ENCODE results near the gene PDE7B.
"Not testable (repeated sequence)": the region's sequence is repeated elsewhere in the genome, so short reads cannot be mapped to it uniquely, and the experiment has no call there.

Gene PDE7B

GRCh38 chr6:136105797-136106196 lies 254.3 kb downstream of the PDE7B start:
- H3K4me1 Mint-ChIP-seq; ATAC-seq (replicated peaks; ENCODE audit: extremely low read depth, poor library complexity, severe bottlenecking); H3K4me3 Mint-ChIP-seq; H3K9me3 Mint-ChIP-seq; H3K36me3 Mint-ChIP-seq (ENCODE audit: insufficient read depth); DNase-seq (ENCODE audit: low spot score in 2 of 2); H3K27ac Mint-ChIP-seq (ENCODE audit: low read depth): not testable (repeated sequence)
- H3K27me3 Mint-ChIP-seq = peaks cover 71% of the 10 kb centered on the region

DNA sequence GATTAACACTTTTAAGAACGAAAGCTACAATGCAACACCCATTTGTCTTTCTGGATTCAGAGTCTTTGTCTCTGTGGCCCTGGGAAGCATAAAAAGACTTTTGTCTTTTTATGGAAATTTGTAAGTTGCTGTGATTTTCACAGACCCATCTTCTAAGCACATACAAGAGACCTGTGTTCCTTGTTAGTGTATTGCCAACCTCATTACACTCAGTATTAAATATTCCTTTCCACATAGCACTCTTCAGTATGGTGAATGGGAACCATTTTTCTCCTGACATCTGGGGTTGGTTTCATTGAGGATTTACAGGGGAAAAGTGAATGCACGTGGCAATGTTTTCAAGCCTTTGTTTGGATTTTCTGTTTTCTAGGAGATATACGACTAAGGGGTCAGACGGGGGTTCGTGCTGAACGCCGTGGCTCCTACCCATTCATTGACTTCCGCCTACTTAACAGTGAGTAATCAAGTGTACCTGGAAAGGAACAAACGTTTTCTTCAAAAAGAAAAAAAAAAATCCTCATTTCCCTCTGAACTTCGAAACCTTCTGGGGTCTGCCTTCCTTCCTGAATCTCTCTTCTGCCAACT lies 257.0 kb downstream of the PDE7B start:
- Mint-ChIP-seq H3K27ac (ENCODE audit: low read depth) (no peak overlapping the region), H3K4me1 (no peaks in the 10 kb centered on the region), H3K4me3 (no peak overlapping the region), H3K36me3 (ENCODE audit: insufficient read depth) (no peaks in the 10 kb centered on the region), H3K9me3 (no peaks in the 10 kb centered on the region), H3K27me3 (peaks cover 72% of the 10 kb centered on the region)
- ATAC-seq (replicated peaks; ENCODE audit: extremely low read depth, poor library complexity, severe bottlenecking) (no peak), DNase-seq (ENCODE audit: low spot score in 2 of 2) (no peak)

DNA sequence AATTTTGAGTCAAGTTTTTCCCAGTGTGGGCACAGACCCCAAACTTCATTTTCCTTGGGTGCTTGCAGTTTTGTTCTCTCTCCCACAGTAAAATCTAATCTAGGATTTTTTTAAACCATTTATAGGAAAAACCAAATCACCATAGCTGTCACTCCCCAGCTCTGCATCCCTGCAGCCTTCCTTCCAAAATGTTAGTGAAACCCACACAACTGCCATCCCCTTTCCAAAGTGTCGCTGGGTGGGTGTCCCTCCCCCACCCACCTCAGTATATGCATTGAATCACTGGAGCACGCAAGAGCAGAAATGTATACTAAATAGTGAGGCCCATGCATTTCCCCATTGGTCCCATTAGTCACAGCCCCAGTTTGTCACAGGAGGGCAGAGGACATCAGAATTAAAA lies 260.3 kb downstream of the PDE7B start:
- Mint-ChIP-seq H3K4me3 (no peak overlapping the region), H3K27ac (ENCODE audit: low read depth) (no peak overlapping the region), H3K4me1 (no peaks in the 10 kb centered on the region), H3K9me3 (no peaks in the 10 kb centered on the region), H3K36me3 (ENCODE audit: insufficient read depth) (no peaks in the 10 kb centered on the region), H3K27me3 (peaks cover 75% of the 10 kb centered on the region)
- ATAC-seq (replicated peaks; ENCODE audit: extremely low read depth, poor library complexity, severe bottlenecking) (no peak), DNase-seq (ENCODE audit: low spot score in 2 of 2) (no peak)

DNA sequence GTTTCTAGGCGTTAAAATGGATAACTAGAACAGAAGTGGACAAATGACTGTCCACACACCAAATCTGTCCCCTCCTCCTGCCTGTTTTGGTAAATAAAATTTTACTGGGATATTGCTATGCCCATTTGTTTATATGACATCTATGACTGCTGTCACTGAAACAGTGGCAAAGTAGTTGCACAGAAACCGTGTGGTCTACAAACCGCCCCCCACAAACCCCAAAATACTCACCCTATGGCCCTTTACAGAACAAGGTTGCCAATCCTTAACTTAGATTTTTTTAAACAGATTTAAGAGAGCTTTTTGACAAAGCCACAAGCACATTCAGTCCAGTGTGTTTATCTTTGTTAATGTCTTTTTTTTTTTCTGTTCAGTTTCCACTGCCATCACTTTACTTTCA lies 260.8 kb downstream of the PDE7B start:
- Mint-ChIP-seq H3K36me3 (ENCODE audit: insufficient read depth) (no peaks in the 10 kb centered on the region), H3K9me3 (no peaks in the 10 kb centered on the region), H3K27ac (ENCODE audit: low read depth) (no peak overlapping the region), H3K27me3 (peaks cover 75% of the 10 kb centered on the region), H3K4me3 (no peak overlapping the region), H3K4me1 (no peaks in the 10 kb centered on the region)
- DNase-seq (ENCODE audit: low spot score in 2 of 2) = no peak
- no peak for ATAC-seq (replicated peaks; ENCODE audit: extremely low read depth, poor library complexity, severe bottlenecking)

- no peak for DNase-seq (ENCODE audit: low spot score in 2 of 2)
- Mint-ChIP-seq H3K27me3 (peaks cover 77% of the 10 kb centered on the region), H3K4me1 (no peaks in the 10 kb centered on the region), H3K36me3 (ENCODE audit: insufficient read depth) (no peaks in the 10 kb centered on the region), H3K27ac (ENCODE audit: low read depth) (no peak overlapping the region), H3K4me3 (no peak overlapping the region), H3K9me3 (no peaks in the 10 kb centered on the region)
- ATAC-seq (replicated peaks; ENCODE audit: extremely low read depth, poor library complexity, severe bottlenecking) = no peak
Observed at GRCh38 chr6:136113736-136114173, 262.3 kb downstream of the PDE7B start.

GRCh38 chr6:136114661-136115060 lies 263.2 kb downstream of the PDE7B start:
- Mint-ChIP-seq H3K27ac (ENCODE audit: low read depth) (no peak overlapping the region), H3K27me3 (peaks cover 68% of the 10 kb centered on the region), H3K36me3 (ENCODE audit: insufficient read depth) (no peaks in the 10 kb centered on the region), H3K9me3 (no peaks in the 10 kb centered on the region), H3K4me1 (no peaks in the 10 kb centered on the region), H3K4me3 (no peak overlapping the region)
- ATAC-seq (replicated peaks; ENCODE audit: extremely low read depth, poor library complexity, severe bottlenecking) (no peak), DNase-seq (ENCODE audit: low spot score in 2 of 2) (no peak)

DNA sequence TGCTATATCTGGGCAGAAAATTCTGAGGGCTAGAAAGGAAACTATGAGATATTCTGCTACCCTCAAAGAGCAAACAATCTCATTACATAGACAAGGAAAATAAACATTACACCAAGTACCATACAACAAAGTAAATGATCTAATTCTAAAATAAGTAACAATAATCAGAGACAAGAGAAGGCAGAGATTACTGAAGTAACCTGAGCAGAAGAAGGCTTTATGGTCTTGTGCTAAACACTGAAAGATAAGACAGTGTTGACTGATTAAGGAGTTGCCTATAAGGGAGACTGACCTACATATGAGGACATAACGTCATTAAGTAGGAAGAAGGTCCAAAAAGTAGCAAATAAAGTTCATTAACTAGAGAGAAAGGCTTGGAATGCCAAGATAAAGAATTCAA lies 264.4 kb downstream of the PDE7B start:
- Mint-ChIP-seq H3K36me3 (ENCODE audit: insufficient read depth) (no peaks in the 10 kb centered on the region), H3K27ac (ENCODE audit: low read depth) (no peak overlapping the region), H3K4me1 (no peaks in the 10 kb centered on the region), H3K9me3 (no peaks in the 10 kb centered on the region), H3K4me3 (no peak overlapping the region), H3K27me3 (peaks cover 55% of the 10 kb centered on the region)
- DNase-seq (ENCODE audit: low spot score in 2 of 2) (no peak), ATAC-seq (replicated peaks; ENCODE audit: extremely low read depth, poor library complexity, severe bottlenecking) (no peak)

- ATAC-seq (replicated peaks; ENCODE audit: extremely low read depth, poor library complexity, severe bottlenecking) (no peak), DNase-seq (ENCODE audit: low spot score in 2 of 2) (no peak)
- Mint-ChIP-seq H3K9me3 (no peaks in the 10 kb centered on the region), H3K27ac (ENCODE audit: low read depth) (no peak overlapping the region), H3K4me3 (no peak overlapping the region), H3K4me1 (no peaks in the 10 kb centered on the region), H3K27me3 (peaks cover 57% of the 10 kb centered on the region), H3K36me3 (ENCODE audit: insufficient read depth) (no peaks in the 10 kb centered on the region)
Observed at GRCh38 chr6:136117081-136117480, 265.6 kb downstream of the PDE7B start.

DNA sequence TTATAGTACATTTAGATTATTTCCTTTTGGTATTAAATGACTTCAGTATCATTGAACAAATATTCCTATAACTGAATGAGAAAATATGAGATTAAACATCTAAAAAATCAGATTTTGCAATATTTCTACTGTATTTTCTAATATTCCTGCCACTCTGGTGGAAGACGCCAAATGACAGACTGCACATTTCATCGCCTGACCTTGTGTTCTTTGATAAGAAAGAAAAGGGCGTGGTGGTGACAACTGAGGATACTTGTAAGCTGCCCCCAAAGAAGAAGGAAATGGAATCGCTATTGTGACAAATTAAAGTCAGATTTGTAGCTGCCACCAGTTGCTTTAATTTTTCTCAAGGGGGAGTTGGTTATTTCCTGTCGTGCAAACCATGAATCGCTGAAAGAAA lies 267.3 kb downstream of the PDE7B start:
- no peak for DNase-seq (ENCODE audit: low spot score in 2 of 2)

GRCh38 chr6:136123468-136123867 lies 272.0 kb downstream of the PDE7B start:
- DNase-seq (ENCODE audit: low spot score in 2 of 2) = no peak
- no peak for ATAC-seq (replicated peaks; ENCODE audit: extremely low read depth, poor library complexity, severe bottlenecking)
- H3K36me3 Mint-ChIP-seq (ENCODE audit: insufficient read depth) = no peaks in the 10 kb centered on the region
- H3K4me3 Mint-ChIP-seq = no peak overlapping the region
- no peaks in the 10 kb centered on the region for H3K9me3 Mint-ChIP-seq
- H3K27ac Mint-ChIP-seq (ENCODE audit: low read depth) = no peak overlapping the region
- H3K4me1 Mint-ChIP-seq = no peaks in the 10 kb centered on the region
- peaks cover 25% of the 10 kb centered on the region for H3K27me3 Mint-ChIP-seq

More for the DNA sequence above, 267.3 kb downstream of the PDE7B start:
- Mint-ChIP-seq H3K4me3 (no peak overlapping the region), H3K9me3 (no peaks in the 10 kb centered on the region), H3K27me3 (peaks cover 50% of the 10 kb centered on the region), H3K36me3 (ENCODE audit: insufficient read depth) (no peaks in the 10 kb centered on the region), H3K27ac (ENCODE audit: low read depth) (no peak overlapping the region), H3K4me1 (no peaks in the 10 kb centered on the region)
- ATAC-seq (replicated peaks; ENCODE audit: extremely low read depth, poor library complexity, severe bottlenecking) = no peak

- Mint-ChIP-seq H3K36me3 (ENCODE audit: insufficient read depth) (no peaks in the 10 kb centered on the region), H3K9me3 (no peaks in the 10 kb centered on the region), H3K4me1 (no peaks in the 10 kb centered on the region), H3K4me3 (no peak overlapping the region), H3K27me3 (peaks cover 46% of the 10 kb centered on the region), H3K27ac (ENCODE audit: low read depth) (no peak overlapping the region)
- DNase-seq (ENCODE audit: low spot score in 2 of 2) = no peak
- no peak for ATAC-seq (replicated peaks; ENCODE audit: extremely low read depth, poor library complexity, severe bottlenecking)
Observed at GRCh38 chr6:136125585-136125984, 274.1 kb downstream of the PDE7B start.

DNA sequence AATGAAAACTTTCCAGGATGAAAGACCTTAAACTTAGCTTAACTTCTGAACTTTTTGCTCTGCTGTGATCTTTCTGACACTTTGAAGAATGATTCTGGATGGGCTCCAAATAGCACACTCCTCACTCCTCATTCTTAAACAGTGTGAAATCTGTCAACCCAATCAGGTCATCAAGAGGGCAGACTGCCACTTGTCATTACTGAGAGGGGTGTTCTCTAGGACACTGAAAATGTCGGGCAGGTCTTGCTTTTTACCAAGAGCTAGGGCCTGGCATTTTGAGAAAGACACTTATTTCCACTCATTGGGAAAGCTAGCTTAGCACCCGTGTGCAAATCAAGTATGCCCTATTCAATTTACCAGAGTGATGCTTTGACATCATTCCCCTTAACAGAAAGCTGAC lies 276.4 kb downstream of the PDE7B start:
- Mint-ChIP-seq H3K27me3 (peaks cover 38% of the 10 kb centered on the region), H3K4me3 (no peak overlapping the region), H3K4me1 (no peaks in the 10 kb centered on the region), H3K27ac (ENCODE audit: low read depth) (no peak overlapping the region), H3K9me3 (no peaks in the 10 kb centered on the region), H3K36me3 (ENCODE audit: insufficient read depth) (no peaks in the 10 kb centered on the region)
- ATAC-seq (replicated peaks; ENCODE audit: extremely low read depth, poor library complexity, severe bottlenecking) (no peak), DNase-seq (ENCODE audit: low spot score in 2 of 2) (no peak)

DNA sequence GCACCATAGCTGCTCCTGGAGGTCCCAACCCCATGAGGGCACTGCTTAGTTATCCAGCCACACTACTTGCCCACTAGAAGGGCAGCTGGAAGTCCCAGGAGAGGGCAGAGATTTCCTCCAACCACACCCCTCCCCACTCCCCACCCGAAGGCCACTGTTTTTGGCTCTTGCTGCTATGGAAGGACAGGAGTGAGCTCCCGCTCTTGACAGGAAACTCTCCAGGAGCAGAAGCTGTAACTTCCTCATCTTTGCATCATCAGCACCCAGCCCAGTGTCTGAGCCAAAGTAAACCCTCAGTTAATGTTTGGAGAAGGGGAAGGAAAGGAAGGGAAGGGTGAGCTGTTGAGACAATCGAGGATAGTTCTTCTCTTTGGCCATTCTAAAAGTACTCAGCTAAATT lies 277.9 kb downstream of the PDE7B start:
- Mint-ChIP-seq H3K9me3 (no peaks in the 10 kb centered on the region), H3K4me1 (no peaks in the 10 kb centered on the region), H3K36me3 (ENCODE audit: insufficient read depth) (no peaks in the 10 kb centered on the region), H3K4me3 (no peak overlapping the region), H3K27ac (ENCODE audit: low read depth) (no peak overlapping the region), H3K27me3 (peaks cover 48% of the 10 kb centered on the region)
- DNase-seq (ENCODE audit: low spot score in 2 of 2) = no peak
- no peak for ATAC-seq (replicated peaks; ENCODE audit: extremely low read depth, poor library complexity, severe bottlenecking)

GRCh38 chr6:136134268-136134667 lies 282.8 kb downstream of the PDE7B start:
- H3K4me1 Mint-ChIP-seq = no peaks in the 10 kb centered on the region
- H3K27ac Mint-ChIP-seq (ENCODE audit: low read depth) = no peak overlapping the region
- H3K27me3 Mint-ChIP-seq = peaks cover 25% of the 10 kb centered on the region
- H3K4me3 Mint-ChIP-seq = no peak overlapping the region
- ATAC-seq (replicated peaks; ENCODE audit: extremely low read depth, poor library complexity, severe bottlenecking) (no peak), DNase-seq (ENCODE audit: low spot score in 2 of 2) (no peak)
- no peaks in the 10 kb centered on the region for H3K9me3 Mint-ChIP-seq
- H3K36me3 Mint-ChIP-seq (ENCODE audit: insufficient read depth) = no peaks in the 10 kb centered on the region

Measured in central memory CD8-positive, alpha-beta T cell (primary cell).